DND-41 (cell line): Measurements from ENCODE around the gene CASQ2.

ENCODE experiments used
- CTCF ChIP-seq: IDR thresholded peaks from 2 replicates; pipeline ENCODE4 v1.5.1; 2012; ENCODE audit warnings: borderline replicate concordance, low read length, moderate library complexity, mild to moderate bottlenecking; ENCODE audit not compliant: poor library complexity, severe bottlenecking; ENCODE audit errors: extremely low read depth
- EZH2 ChIP-seq: IDR thresholded peaks from 3 replicates; pipeline ENCODE4 v1.6.1; 2012; ENCODE audit warnings: borderline replicate concordance, low read depth, mild to moderate bottlenecking, moderate library complexity, low read length, inconsistent platforms; ENCODE audit not compliant: severe bottlenecking

- no peak for TF ChIP-seq CTCF
- TF ChIP-seq EZH2 = no peak
Observed at GRCh38 chr1:115809076-115809475, 40.6 kb upstream of the CASQ2 start.
